ENCODE data around the gene LRRC2.
"Not testable (repeated sequence)": the region's sequence is repeated elsewhere in the genome, so short reads cannot be mapped to it uniquely, and the experiment has no call there.

Gene LRRC2

DNA sequence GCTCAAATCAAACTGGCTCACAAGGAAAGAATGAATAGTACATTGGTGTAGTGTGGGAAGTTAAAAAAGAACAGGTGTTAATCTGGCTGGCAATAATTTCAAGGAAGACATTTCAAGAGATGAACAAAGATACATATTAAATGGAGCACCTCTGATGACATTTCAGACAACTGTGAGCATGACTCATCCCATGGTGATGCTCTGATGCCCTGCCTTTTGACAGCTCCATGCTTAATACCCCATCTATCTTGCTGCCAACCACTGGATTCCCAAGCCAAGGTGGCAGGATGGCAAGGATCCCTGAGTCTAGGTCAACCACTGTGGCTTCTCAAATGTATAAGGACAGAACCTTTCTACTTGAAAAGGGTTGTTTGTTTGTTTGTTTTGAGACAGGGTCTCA is 29.3 kb downstream of the LRRC2 start:
- DNase-seq (ENCODE audit: low read depth in 2 of 2): no peak
- TF ChIP-seq, protein P1, sequence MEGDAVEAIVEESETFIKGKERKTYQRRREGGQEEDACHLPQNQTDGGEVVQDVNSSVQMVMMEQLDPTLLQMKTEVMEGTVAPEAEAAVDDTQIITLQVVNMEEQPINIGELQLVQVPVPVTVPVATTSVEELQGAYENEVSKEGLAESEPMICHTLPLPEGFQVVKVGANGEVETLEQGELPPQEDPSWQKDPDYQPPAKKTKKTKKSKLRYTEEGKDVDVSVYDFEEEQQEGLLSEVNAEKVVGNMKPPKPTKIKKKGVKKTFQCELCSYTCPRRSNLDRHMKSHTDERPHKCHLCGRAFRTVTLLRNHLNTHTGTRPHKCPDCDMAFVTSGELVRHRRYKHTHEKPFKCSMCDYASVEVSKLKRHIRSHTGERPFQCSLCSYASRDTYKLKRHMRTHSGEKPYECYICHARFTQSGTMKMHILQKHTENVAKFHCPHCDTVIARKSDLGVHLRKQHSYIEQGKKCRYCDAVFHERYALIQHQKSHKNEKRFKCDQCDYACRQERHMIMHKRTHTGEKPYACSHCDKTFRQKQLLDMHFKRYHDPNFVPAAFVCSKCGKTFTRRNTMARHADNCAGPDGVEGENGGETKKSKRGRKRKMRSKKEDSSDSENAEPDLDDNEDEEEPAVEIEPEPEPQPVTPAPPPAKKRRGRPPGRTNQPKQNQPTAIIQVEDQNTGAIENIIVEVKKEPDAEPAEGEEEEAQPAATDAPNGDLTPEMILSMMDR (IDR thresholded peaks at IDR 0.05; ENCODE audit: low read depth, low read length): no peak
- H3K4me3 ChIP-seq (replicated peaks in 1 of 2; ENCODE audit: low read depth in 2 of 2, low read length in 2 of 2): no peak overlapping the region

- TF ChIP-seq, protein P1 (IDR thresholded peaks at IDR 0.05; ENCODE audit: low read depth, low read length): no peak
- no peak for DNase-seq (ENCODE audit: low read depth in 2 of 2)
These were observed 30.4 kb downstream of the LRRC2 start for GRCh38 chr3:46535746-46536145.

DNA sequence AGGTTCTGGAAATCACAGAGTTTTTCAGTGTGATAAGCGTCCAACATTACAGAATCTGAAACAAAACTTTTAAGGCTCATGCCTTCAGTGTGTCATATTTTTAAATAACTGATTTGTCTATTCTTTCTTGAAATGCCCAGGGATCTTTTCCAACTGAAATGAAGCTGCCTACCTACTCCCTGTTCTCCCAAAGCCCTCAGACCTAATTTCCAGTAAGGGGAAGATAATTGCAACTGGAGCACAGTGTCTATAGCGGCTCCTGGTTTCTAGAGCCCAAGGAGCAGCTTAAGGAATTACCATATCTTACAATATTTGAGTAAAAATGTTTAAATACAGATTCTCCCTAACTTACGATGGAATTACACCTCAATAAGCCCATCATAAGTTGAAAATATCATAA is 33.0 kb downstream of the LRRC2 start:
- TF ChIP-seq, protein P1 (IDR thresholded peaks at IDR 0.05; ENCODE audit: low read depth, low read length): no peak
- DNase-seq (ENCODE audit: low read depth in 2 of 2): no peak
- H3K4me3 ChIP-seq (replicated peaks in 1 of 2; ENCODE audit: low read depth in 2 of 2, low read length in 2 of 2): no peak overlapping the region

More at GRCh38 chr3:46535746-46536145, 30.4 kb downstream of the LRRC2 start:
- no peak overlapping the region for H3K4me3 ChIP-seq (replicated peaks in 1 of 2; ENCODE audit: low read depth in 2 of 2, low read length in 2 of 2)

GRCh38 chr3:46527239-46527638 is 38.9 kb downstream of the LRRC2 start:
- no peak overlapping the region for H3K4me3 ChIP-seq (replicated peaks in 1 of 2; ENCODE audit: low read depth in 2 of 2, low read length in 2 of 2)
- no peak for DNase-seq (ENCODE audit: low read depth in 2 of 2)
- TF ChIP-seq, protein P1 (IDR thresholded peaks at IDR 0.05; ENCODE audit: low read depth, low read length): no peak

GRCh38 chr3:46524832-46525231 is 41.3 kb downstream of the LRRC2 start:
- DNase-seq (ENCODE audit: low read depth in 2 of 2): no peak
- no peak overlapping the region for H3K4me3 ChIP-seq (replicated peaks in 1 of 2; ENCODE audit: low read depth in 2 of 2, low read length in 2 of 2)
- TF ChIP-seq, protein P1 (IDR thresholded peaks at IDR 0.05; ENCODE audit: low read depth, low read length): no peak

DNA sequence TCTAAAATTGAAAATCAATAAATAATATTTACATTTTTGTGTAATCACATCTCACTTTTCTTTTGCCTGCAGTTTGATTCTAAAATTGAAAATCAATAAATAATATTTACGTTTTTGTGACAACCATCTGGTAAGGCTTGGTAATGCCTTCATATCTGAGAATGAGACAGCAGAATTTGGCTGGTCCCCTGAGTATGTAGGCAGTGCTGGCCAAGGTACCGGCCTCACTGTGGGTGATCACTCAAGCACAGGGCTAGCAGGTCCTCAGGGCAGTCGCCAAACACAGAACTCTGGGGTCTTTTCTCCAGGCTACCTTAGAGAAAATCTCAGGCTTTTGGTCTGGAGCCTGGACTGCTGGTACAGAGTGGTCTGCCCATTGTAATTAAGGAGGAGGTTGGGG is 42.1 kb downstream of the LRRC2 start:
- DNase-seq (ENCODE audit: low read depth in 2 of 2): no peak
- H3K4me3 ChIP-seq (replicated peaks in 1 of 2; ENCODE audit: low read depth in 2 of 2, low read length in 2 of 2): no peak overlapping the region
- TF ChIP-seq, protein P1 (IDR thresholded peaks at IDR 0.05; ENCODE audit: low read depth, low read length): no peak

GRCh38 chr3:46523556-46523955 is 42.5 kb downstream of the LRRC2 start:
- no peak for DNase-seq (ENCODE audit: low read depth in 2 of 2)
- H3K4me3 ChIP-seq (replicated peaks in 1 of 2; ENCODE audit: low read depth in 2 of 2, low read length in 2 of 2): no peak overlapping the region
- TF ChIP-seq, protein P1 (IDR thresholded peaks at IDR 0.05; ENCODE audit: low read depth, low read length): no peak

- not testable (repeated sequence) for H3K4me3 ChIP-seq (replicated peaks in 1 of 2; ENCODE audit: low read depth in 2 of 2, low read length in 2 of 2); DNase-seq (ENCODE audit: low read depth in 2 of 2)
These were observed 43.9 kb downstream of the LRRC2 start for GRCh38 chr3:46522201-46522600.
